CD4-positive, CD25-positive, alpha-beta regulatory T cell (primary cell): ENCODE data around the gene CLDND2. TPM values are rescaled to one million over a fixed set of nuclear protein-coding genes. Genes with fewer than 3 reads are reported as not detected.

Source experiments
- ATAC-seq, 2 donors: fragments of 150-1000 bp; cut with Tn5 transposase; one replicate each; pipeline ENCODE4 v1.10.0; 2021; ENCODE audit warnings: low read depth in 2 of 2, moderate number of reproducible peaks in 2 of 2, moderate library complexity in 1 of 2
- DNase-seq, 3 donors: peaks; one replicate each; pipeline versions ENCODE4 v3.0.0 to v3.0.0-alpha.2; 2012 to 2022; ENCODE audit warnings: mixed read lengths in 1 of 3
- H3K27ac ChIP-seq: one replicate; pipeline ENCODE4 v1.7.0; 2013; ENCODE audit warnings: mild to moderate bottlenecking, low read length; ENCODE audit not compliant: insufficient read depth, poor library complexity, severe bottlenecking
- H3K27me3 ChIP-seq: one replicate; pipeline ENCODE4 v1.7.0; 2013; ENCODE audit warnings: low read length; ENCODE audit not compliant: control insufficient read depth, insufficient read depth
- H3K36me3 ChIP-seq: one replicate; pipeline ENCODE4 v1.7.0; 2013; ENCODE audit warnings: mild to moderate bottlenecking, low read length, moderate library complexity; ENCODE audit not compliant: control insufficient read depth, insufficient read depth
- H3K4me1 ChIP-seq: 2 replicates; pipeline ENCODE4 v1.7.0; 2013; ENCODE audit warnings: mild to moderate bottlenecking, low read length; ENCODE audit not compliant: insufficient read depth, control insufficient read depth, poor library complexity, severe bottlenecking
- H3K4me3 ChIP-seq: one replicate; pipeline ENCODE4 v1.7.0; 2013; ENCODE audit warnings: low read depth, mild to moderate bottlenecking, low read length, moderate library complexity
- H3K9me3 ChIP-seq, 2 experiments: 1 replicate in 1 of 2; 2 replicates in 1 of 2; pipeline ENCODE4 v1.7.0; 2013; ENCODE audit warnings: low read length in 2 of 2, mild to moderate bottlenecking in 1 of 2, moderate library complexity in 1 of 2; ENCODE audit not compliant: control insufficient read depth in 2 of 2
- H3K27ac Mint-ChIP-seq, 3 donors: one replicate each; pipeline ENCODE4 v1.8.0; 2020 to 2022; ENCODE audit warnings: mild to moderate bottlenecking in 3 of 3, mixed read lengths in 3 of 3, moderate library complexity in 2 of 3
- H3K27me3 Mint-ChIP-seq: one replicate; pipeline ENCODE4 v1.8.0; 2022; ENCODE audit warnings: mild to moderate bottlenecking, mixed read lengths
- H3K36me3 Mint-ChIP-seq: one replicate; pipeline ENCODE4 v1.8.0; 2020; ENCODE audit warnings: mixed read lengths
- H3K4me1 Mint-ChIP-seq, 4 donors: one replicate each; pipeline ENCODE4 v1.8.0; 2020 to 2022; ENCODE audit warnings: mixed read lengths in 4 of 4, mild to moderate bottlenecking in 1 of 4
- H3K4me3 Mint-ChIP-seq, 4 donors: one replicate each; pipeline ENCODE4 v1.8.0; 2020 to 2022; ENCODE audit warnings: mild to moderate bottlenecking in 4 of 4, mixed read lengths in 4 of 4, moderate library complexity in 3 of 4
- H3K9me3 Mint-ChIP-seq, 7 donors: one replicate each; pipeline ENCODE4 v1.8.0; 2020 to 2022; ENCODE audit warnings: mixed read lengths in 7 of 7, mild to moderate bottlenecking in 3 of 7, moderate library complexity in 2 of 7
- polyA plus RNA-seq, 4 donors: library from polyadenylated mRNA; unstranded; fragments of 300-500 nt; fragmentation: Illumina TruSeq; gene quantifications; one replicate each; pipeline ENCODE4 v1.2.3, GENCODE V29; 2021
- total RNA-seq: library from RNA; stranded (reverse); gene quantifications from one replicate; pipeline ENCODE4 v1.2.3, GENCODE V29; 2022

The CLDND2 gene
- total and polyA plus RNA-seq, 5 donors from 2014 or later, result 0.41 TPM; not detected in 4

- no peaks in the 10 kb centered on the region for H3K27me3 Mint-ChIP-seq
- H3K27me3 ChIP-seq, result no peaks in the 10 kb centered on the region
- H3K9me3 Mint-ChIP-seq, result no peaks in the 10 kb centered on the region
- ATAC-seq (no peak), DNase-seq (no peak)
- H3K4me3 Mint-ChIP-seq, result peak overlapping the region in 1 of 4 donors; percentile 65
- peaks cover 4 to 47% (median 34%) of the 10 kb centered on the region in 4 donors for H3K4me1 Mint-ChIP-seq
- H3K27ac ChIP-seq, result no peak overlapping the region
- H3K4me1 ChIP-seq, result peaks cover 19% of the 10 kb centered on the region
- no peaks in the 10 kb centered on the region for H3K36me3 ChIP-seq
- H3K9me3 ChIP-seq, result no peaks in the 10 kb centered on the region
- H3K27ac Mint-ChIP-seq, result no peak overlapping the region
- no peaks in the 10 kb centered on the region for H3K36me3 Mint-ChIP-seq
- H3K4me3 ChIP-seq, result no peak overlapping the region
Measured at GRCh38 chr19:51361239-51361638, 7.6 kb downstream of the CLDND2 start.

DNA sequence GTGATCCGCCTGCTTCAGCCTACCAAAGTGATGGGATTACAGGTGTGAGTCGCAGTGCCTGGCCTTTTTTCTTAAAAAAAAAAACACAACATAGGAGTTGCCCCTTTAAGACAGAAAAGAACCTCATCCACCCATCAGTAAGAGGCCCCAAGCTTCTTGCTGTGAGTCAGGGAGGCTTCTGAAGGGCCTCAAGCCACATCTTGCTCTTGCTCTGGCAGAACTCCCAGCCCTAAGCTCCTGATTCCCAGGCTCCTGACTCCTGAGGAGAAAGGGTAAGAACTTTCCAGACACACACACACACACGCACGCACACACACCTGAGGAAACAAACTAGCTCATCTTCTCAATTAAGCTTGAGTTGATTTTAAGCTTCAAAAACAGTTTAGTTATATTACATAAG lies 9.5 kb downstream of the CLDND2 start:
- Histone ChIP-seq H3K27me3 (no peaks in the 10 kb centered on the region), H3K4me1 (peaks cover 16% of the 10 kb centered on the region), H3K27ac (no peak overlapping the region), H3K9me3 (no peaks in the 10 kb centered on the region), H3K36me3 (no peaks in the 10 kb centered on the region), H3K4me3 (no peak overlapping the region)
- Mint-ChIP-seq H3K4me1 (peaks cover 14 to 52% (median 34%) of the 10 kb centered on the region in 4 donors), H3K27ac (peak overlapping the region in 1 of 3 donors; percentile 20), H3K4me3 (no peak overlapping the region), H3K36me3 (no peaks in the 10 kb centered on the region), H3K27me3 (no peaks in the 10 kb centered on the region), H3K9me3 (no peaks in the 10 kb centered on the region)
- no peak for DNase-seq
- ATAC-seq, result no peak

DNA sequence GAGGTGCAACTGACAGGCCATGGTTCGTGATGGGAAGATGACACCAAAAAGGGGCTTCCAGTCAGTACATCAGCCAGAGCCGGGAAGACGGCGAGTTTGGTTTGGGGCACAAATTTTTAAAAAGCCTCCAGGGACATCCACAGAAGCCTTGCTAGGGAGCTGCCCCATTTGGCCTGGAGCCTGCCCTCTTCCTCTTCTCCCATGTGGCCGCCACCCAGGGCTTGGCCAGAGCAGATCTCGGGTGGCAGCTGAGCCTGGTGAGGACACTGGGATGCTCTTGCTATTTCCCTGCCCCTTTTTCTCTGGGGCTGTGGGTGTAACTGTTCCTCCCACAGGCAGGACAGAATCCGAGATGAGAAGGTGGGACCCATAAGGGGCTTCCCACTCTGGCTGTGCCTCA lies 10.9 kb downstream of the CLDND2 start:
- Mint-ChIP-seq H3K9me3 (no peaks in the 10 kb centered on the region), H3K27ac (no peak overlapping the region), H3K36me3 (no peaks in the 10 kb centered on the region), H3K4me1 (peaks cover 14 to 42% (median 26%) of the 10 kb centered on the region in 4 donors), H3K27me3 (no peaks in the 10 kb centered on the region), H3K4me3 (peak overlapping the region in 1 of 4 donors; percentile 21)
- ATAC-seq, result no peak
- H3K27me3 ChIP-seq, result no peaks in the 10 kb centered on the region
- peaks cover 14% of the 10 kb centered on the region for H3K4me1 ChIP-seq
- no peak for DNase-seq
- no peak overlapping the region for H3K27ac ChIP-seq
- no peak overlapping the region for H3K4me3 ChIP-seq
- H3K9me3 ChIP-seq, result no peaks in the 10 kb centered on the region
- H3K36me3 ChIP-seq, result no peaks in the 10 kb centered on the region

DNA sequence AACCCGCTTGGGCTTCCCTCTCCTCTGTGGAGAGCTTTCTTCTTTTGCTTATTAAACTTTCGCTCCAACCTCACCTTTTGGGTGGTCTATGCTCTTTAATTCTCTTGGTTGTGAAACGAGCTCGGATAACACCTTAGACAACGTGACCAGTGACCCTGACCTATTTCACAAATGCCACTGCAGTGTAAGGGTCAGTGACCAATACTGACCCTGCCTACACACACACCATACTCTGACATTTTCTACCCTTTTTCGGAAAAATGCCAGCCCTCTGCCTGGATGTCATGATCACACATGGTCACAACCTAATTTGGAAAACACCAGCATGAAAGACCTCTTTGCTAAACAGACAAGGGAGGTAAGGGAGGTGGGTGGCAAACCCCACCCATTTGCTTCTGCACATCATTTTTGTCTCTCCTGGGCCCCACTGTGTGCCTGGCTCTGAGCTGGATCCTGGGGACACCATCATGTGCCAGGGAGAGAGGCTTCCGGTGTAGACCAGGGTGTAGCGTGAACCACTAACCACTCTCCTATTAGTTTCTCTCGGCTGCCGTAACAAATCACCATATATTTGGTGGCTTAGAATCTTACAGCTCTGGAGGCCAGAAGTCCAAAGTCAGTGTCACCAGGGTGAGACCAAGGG lies 12.5 kb downstream of the CLDND2 start:
- peak overlapping the region; percentile 32 to 86 (median 72) for H3K27ac Mint-ChIP-seq
- Histone ChIP-seq H3K9me3 (no peaks in the 10 kb centered on the region), H3K27me3 (no peaks in the 10 kb centered on the region), H3K4me3 (no peak overlapping the region), H3K4me1 (peaks cover 10% of the 10 kb centered on the region), H3K27ac (no peak overlapping the region), H3K36me3 (peaks cover 5% of the 10 kb centered on the region)
- H3K27me3 Mint-ChIP-seq, result no peaks in the 10 kb centered on the region
- H3K9me3 Mint-ChIP-seq, result no peaks in the 10 kb centered on the region
- peaks cover 10 to 29% (median 19%) of the 10 kb centered on the region in 4 donors for H3K4me1 Mint-ChIP-seq
- H3K36me3 Mint-ChIP-seq, result peaks cover 9% of the 10 kb centered on the region
- DNase-seq, result no peak
- no peak overlapping the region for H3K4me3 Mint-ChIP-seq
- no peak for ATAC-seq

- peak overlapping the region; percentile 17 for H3K27ac ChIP-seq
- no peaks in the 10 kb centered on the region for H3K27me3 ChIP-seq
- peak; percentile 53 to 81 for ATAC-seq
- Mint-ChIP-seq H3K36me3 (peaks cover 16% of the 10 kb centered on the region), H3K27ac (peak overlapping the region; percentile 54 to 88 (median 84)), H3K4me3 (peak overlapping the region; percentile 4 to 76 (median 58)), H3K27me3 (no peaks in the 10 kb centered on the region), H3K4me1 (peaks cover 10 to 29% (median 19%) of the 10 kb centered on the region in 4 donors), H3K9me3 (no peaks in the 10 kb centered on the region)
- no peaks in the 10 kb centered on the region for H3K9me3 ChIP-seq
- peak in 2 of 3 donors; percentile 35 to 54 for DNase-seq
- peak overlapping the region; percentile 55 for H3K4me3 ChIP-seq
- peaks cover 15% of the 10 kb centered on the region for H3K36me3 ChIP-seq
- H3K4me1 ChIP-seq, result peaks cover 10% of the 10 kb centered on the region
Measured at GRCh38 chr19:51354742-51355148, 14.1 kb downstream of the CLDND2 start.

DNA sequence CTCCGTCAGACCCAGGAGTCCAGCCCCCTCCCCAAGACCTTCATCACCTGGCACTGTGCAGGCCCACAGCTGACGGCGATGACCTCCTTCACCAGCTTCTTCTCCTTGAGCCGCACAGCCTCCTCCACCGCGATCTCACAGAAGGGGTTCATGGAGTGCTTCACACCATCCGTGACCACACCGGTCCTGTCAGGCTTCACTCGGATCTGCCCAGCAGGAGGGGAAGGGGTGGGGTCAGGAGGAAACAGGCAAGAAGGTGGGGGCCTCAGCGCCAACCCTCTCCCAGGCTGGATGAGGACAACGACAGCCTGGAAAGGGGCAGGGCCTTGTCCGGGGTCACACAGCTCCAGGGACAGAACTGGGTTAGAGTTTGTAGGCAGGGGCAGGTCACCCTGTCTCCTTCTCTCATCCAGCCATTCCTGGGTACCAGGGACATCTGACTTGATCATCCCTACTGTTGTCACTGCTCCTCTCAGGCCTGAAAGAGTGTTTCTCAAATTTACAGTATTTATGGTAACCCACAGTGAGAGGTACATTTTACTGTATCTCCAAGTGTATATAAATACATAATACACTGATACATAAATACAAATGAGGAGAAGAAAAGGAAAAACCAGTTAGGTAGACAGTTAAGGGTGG lies 14.6 kb downstream of the CLDND2 start:
- ATAC-seq, result no peak
- H3K27me3 Mint-ChIP-seq, result no peaks in the 10 kb centered on the region
- H3K36me3 Mint-ChIP-seq, result peaks cover 16% of the 10 kb centered on the region
- no peaks in the 10 kb centered on the region for H3K9me3 Mint-ChIP-seq
- DNase-seq, result no peak
- peak overlapping the region; percentile 55 for H3K4me3 ChIP-seq
- H3K27ac ChIP-seq, result peak overlapping the region; percentile 17
- H3K4me3 Mint-ChIP-seq, result peak overlapping the region in 2 of 4 donors; percentile 71 to 76
- H3K27me3 ChIP-seq, result no peaks in the 10 kb centered on the region
- peaks cover 10% of the 10 kb centered on the region for H3K4me1 ChIP-seq
- H3K4me1 Mint-ChIP-seq, result peaks cover 10 to 29% (median 18%) of the 10 kb centered on the region in 4 donors
- H3K9me3 ChIP-seq, result no peaks in the 10 kb centered on the region
- peak overlapping the region in 2 of 3 donors; percentile 56 to 84 for H3K27ac Mint-ChIP-seq
- H3K36me3 ChIP-seq, result peaks cover 15% of the 10 kb centered on the region

- ATAC-seq (no peak), DNase-seq (no peak)
- Histone ChIP-seq H3K27me3 (no peaks in the 10 kb centered on the region), H3K27ac (no peak overlapping the region), H3K36me3 (peaks cover 15% of the 10 kb centered on the region), H3K9me3 (no peaks in the 10 kb centered on the region), H3K4me3 (no peak overlapping the region), H3K4me1 (peaks cover 10% of the 10 kb centered on the region)
- peaks cover 16% of the 10 kb centered on the region for H3K36me3 Mint-ChIP-seq
- H3K4me1 Mint-ChIP-seq, result peaks cover 10 to 29% (median 17%) of the 10 kb centered on the region in 4 donors
- H3K27ac Mint-ChIP-seq, result no peak overlapping the region
- no peaks in the 10 kb centered on the region for H3K27me3 Mint-ChIP-seq
- no peak overlapping the region for H3K4me3 Mint-ChIP-seq
- no peaks in the 10 kb centered on the region for H3K9me3 Mint-ChIP-seq
Measured at GRCh38 chr19:51352783-51353360, 15.9 kb downstream of the CLDND2 start.
